ENCODE measurements around the gene SMPD3.

DNA sequence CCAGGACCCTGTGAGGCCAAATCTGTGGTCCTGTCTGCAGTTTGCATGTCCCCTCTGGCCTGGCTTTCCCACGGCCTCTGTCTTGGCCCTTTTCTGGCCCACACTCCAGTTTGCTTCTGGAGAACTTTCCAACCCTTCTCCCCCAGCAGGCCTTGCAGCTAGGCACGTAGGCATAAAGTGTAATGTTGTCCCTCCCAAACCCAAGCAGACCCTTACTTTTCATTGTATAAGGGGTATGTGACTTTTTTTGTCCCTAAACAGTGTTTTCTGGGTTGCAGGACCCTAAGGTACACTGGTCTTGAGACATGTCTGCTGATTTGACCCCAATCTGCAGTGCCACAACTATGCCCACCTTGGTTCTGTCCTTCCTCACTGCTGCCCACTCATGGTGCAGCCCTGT, 15.6 kb upstream of the SMPD3 start:
- TF ChIP-seq, protein P1, sequence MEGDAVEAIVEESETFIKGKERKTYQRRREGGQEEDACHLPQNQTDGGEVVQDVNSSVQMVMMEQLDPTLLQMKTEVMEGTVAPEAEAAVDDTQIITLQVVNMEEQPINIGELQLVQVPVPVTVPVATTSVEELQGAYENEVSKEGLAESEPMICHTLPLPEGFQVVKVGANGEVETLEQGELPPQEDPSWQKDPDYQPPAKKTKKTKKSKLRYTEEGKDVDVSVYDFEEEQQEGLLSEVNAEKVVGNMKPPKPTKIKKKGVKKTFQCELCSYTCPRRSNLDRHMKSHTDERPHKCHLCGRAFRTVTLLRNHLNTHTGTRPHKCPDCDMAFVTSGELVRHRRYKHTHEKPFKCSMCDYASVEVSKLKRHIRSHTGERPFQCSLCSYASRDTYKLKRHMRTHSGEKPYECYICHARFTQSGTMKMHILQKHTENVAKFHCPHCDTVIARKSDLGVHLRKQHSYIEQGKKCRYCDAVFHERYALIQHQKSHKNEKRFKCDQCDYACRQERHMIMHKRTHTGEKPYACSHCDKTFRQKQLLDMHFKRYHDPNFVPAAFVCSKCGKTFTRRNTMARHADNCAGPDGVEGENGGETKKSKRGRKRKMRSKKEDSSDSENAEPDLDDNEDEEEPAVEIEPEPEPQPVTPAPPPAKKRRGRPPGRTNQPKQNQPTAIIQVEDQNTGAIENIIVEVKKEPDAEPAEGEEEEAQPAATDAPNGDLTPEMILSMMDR (IDR thresholded peaks at IDR 0.05; ENCODE audit: insufficient read depth, low read length), result no peak
- no peak for TF ChIP-seq GABPA (IDR thresholded peaks at IDR 0.05; ENCODE audit: low read depth)

Measured in HL-60 (cell line).